Fibroblast of villous mesenchyme (primary cell): ENCODE data around the gene SGF29. TPM values are rescaled to one million over a fixed set of nuclear protein-coding genes. Genes with fewer than 3 reads are reported as not detected.

ENCODE experiments used
- DNase-seq: peaks from one replicate; pipeline ENCODE4 v3.0.0-alpha.2; 2010; ENCODE audit warnings: low read depth
- H3K4me3 ChIP-seq: 2 replicates; pipeline ENCODE4 v1.5.1; 2011; ENCODE audit warnings: low read depth, mild to moderate bottlenecking, low read length
- CTCF ChIP-seq: IDR thresholded peaks from 2 replicates; pipeline ENCODE4 v1.5.1; 2012; ENCODE audit warnings: low read depth, mild to moderate bottlenecking, low read length; ENCODE audit not compliant: insufficient read depth
- total RNA-seq: library from RNA; depleted of rRNA; stranded (reverse); fragments of >200 nt; gene quantifications from 2 replicates; pipeline ENCODE4 v1.2.3, GENCODE V29; 2012

The SGF29 gene
- 10.0 and 11.2 TPM in 2 replicates for total RNA-seq

- TF ChIP-seq CTCF, result peak; percentile 18
- peak within 1 kb of the TSS; percentile 87 for H3K4me3 ChIP-seq
- DNase-seq, result peak; percentile 94
Measured at GRCh38 chr16:28553776-28554633, at the start of gene SGF29. TSS of gene SGF29 (plus strand) at chr16:28553920. CDS start at chr16:28581070, 27,150 bp downstream.

GRCh38 chr16:28504707-28505404 lies 48.9 kb upstream of the SGF29 start:
- no peak for DNase-seq
- H3K4me3 ChIP-seq, result no peak overlapping the region
- TF ChIP-seq CTCF, result no peak

GRCh38 chr16:28505489-28506137 lies 48.1 kb upstream of the SGF29 start:
- TF ChIP-seq CTCF, result no peak

GRCh38 chr16:28511031-28511430 lies 42.7 kb upstream of the SGF29 start:
- no peak for DNase-seq
- TF ChIP-seq CTCF, result no peak
- no peak overlapping the region for H3K4me3 ChIP-seq

More at GRCh38 chr16:28505489-28506137, 48.1 kb upstream of the SGF29 start:
- no peak for DNase-seq
- no peak overlapping the region for H3K4me3 ChIP-seq

DNA sequence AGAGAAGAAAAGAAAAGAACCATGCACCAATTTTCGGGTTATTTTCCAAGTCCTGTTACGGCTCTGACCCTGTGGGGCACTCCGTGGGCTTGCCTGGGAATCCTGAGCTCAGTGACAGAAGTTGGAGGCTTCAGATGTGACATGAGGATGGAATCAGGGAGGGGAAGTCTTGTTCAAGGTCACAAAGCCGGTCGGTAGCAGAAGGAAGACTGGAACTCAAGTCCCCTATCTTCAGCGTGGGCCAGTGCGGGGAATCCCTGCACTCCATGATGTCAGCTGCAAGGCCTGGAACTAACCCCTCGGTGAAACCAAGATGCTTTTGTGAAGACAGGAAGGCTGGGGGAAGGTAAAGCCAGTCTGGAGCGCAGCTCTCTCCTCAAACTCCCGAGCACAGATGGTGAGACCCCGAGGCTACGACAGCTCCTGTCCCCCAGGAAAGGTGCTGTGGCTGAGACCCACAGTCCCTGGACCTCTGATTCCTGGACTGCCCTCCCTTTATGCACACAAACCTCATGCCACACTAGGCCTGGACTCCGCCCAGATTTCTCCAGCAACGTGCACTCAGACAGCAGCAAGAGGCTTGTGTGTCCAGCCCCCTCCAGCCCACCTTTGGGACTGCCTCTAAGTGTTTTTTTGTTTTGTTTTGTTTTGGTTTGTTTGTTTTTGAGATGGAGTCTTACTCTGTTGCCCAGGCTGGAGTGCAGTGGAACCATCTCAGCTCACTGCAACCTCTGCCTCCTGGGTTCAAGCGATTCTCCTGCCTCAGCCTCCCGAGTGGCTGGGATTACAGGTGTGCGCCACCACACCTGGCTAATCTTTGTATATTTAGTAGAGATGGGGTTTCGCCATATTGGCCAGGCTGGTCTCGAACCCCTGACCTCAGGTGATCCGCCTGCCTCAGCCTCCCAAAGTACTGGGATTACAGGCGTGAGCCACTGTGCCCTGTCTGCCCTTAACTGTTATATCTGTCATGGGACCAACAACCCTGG lies 41.6 kb upstream of the SGF29 start:
- no peak overlapping the region for H3K4me3 ChIP-seq
- no peak for TF ChIP-seq CTCF
- no peak for DNase-seq
